CD4-positive, alpha-beta T cell (primary cell): ENCODE results near the gene MICALL2. TPM values are rescaled to one million over a fixed set of nuclear protein-coding genes. Genes with fewer than 3 reads are reported as not detected.

Source experiments
- ATAC-seq: fragments of 200-7000 bp; cut with Tn5 transposase; one replicate; pipeline ENCODE4 v1.10.0; 2022; ENCODE audit warnings: mild to moderate bottlenecking; ENCODE audit not compliant: poor library complexity
- CTCF ChIA-PET: fragments of 350-600 bp; sonication (Branson Sonifier 250); formaldehyde crosslinking; loops from one replicate; lab custom pipeline; 2021; ENCODE audit warnings: antibody characterized with exemption, inconsistent platforms; lab: Charles Lee
- POLR2A ChIA-PET: fragments of 350-600 bp; sonication (Branson Sonifier 250); formaldehyde crosslinking; loops from one replicate; lab custom pipeline; 2021; ENCODE audit warnings: antibody characterized with exemption, inconsistent platforms; lab: Charles Lee
- DNase-seq, 14 experiments: peaks; one replicate each; pipeline ENCODE4 v3.0.0-alpha.2; 2013 to 2020; ENCODE audit warnings: mixed read lengths in 2 of 14
- H3K27ac ChIP-seq, 2 donors: one replicate each; pipeline versions ENCODE4 v1.5.1 to v1.7.0; 2013; ENCODE audit warnings: low read length in 2 of 2, low read depth in 1 of 2, mild to moderate bottlenecking in 1 of 2
- H3K27me3 ChIP-seq, 2 experiments: 1 replicate in 1 of 2; 2 replicates in 1 of 2; pipeline versions ENCODE4 v1.6.1 to v1.7.0; 2013; ENCODE audit warnings: low read length in 2 of 2, control low read depth in 1 of 2, mild to moderate bottlenecking in 1 of 2, moderate library complexity in 1 of 2; ENCODE audit not compliant: insufficient read depth in 2 of 2, control insufficient read depth in 1 of 2
- H3K36me3 ChIP-seq: one replicate; pipeline ENCODE4 v1.6.1; 2013; ENCODE audit warnings: low read length, control low read depth; ENCODE audit not compliant: insufficient read depth
- H3K4me1 ChIP-seq: one replicate; pipeline ENCODE4 v1.6.1; 2013; ENCODE audit warnings: low read length, control low read depth; ENCODE audit not compliant: insufficient read depth
- H3K4me3 ChIP-seq: one replicate; pipeline ENCODE4 v1.5.1; 2013; ENCODE audit warnings: mild to moderate bottlenecking, low read length, moderate library complexity
- H3K9me3 ChIP-seq, 2 experiments: 1 replicate in 1 of 2; 2 replicates in 1 of 2; pipeline versions ENCODE4 v1.6.1 to v1.7.0; 2013; ENCODE audit warnings: low read length in 2 of 2, mild to moderate bottlenecking in 2 of 2, control low read depth in 1 of 2, moderate library complexity in 1 of 2; ENCODE audit not compliant: control insufficient read depth in 1 of 2, insufficient read depth in 1 of 2
- H3K27ac Mint-ChIP-seq: one replicate; pipeline ENCODE4 v1.8.0; 2020; ENCODE audit warnings: mixed read lengths
- H3K27me3 Mint-ChIP-seq: one replicate; pipeline ENCODE4 v1.8.0; 2021; ENCODE audit warnings: mixed read lengths
- H3K36me3 Mint-ChIP-seq: one replicate; pipeline ENCODE4 v1.8.0; 2021; ENCODE audit warnings: low read depth, mixed read lengths
- H3K4me1 Mint-ChIP-seq: one replicate; pipeline ENCODE4 v1.8.0; 2021; ENCODE audit warnings: low read depth, mixed read lengths
- H3K4me3 Mint-ChIP-seq: one replicate; pipeline ENCODE4 v1.8.0; 2020; ENCODE audit warnings: mild to moderate bottlenecking, mixed read lengths
- H3K9me3 Mint-ChIP-seq: one replicate; pipeline ENCODE4 v1.8.0; 2020; ENCODE audit warnings: mixed read lengths
- CTCF ChIP-seq: fragments of 200-600 bp; IDR thresholded peaks from one replicate; pipeline ENCODE4 v1.8.0; 2022; ENCODE audit warnings: antibody characterized with exemption, mild to moderate bottlenecking
- intact Hi-C, 2 experiments: fragments of 100-400 bp; cut with DNase I in 1 of 2; cut with micrococcal nuclease in 1 of 2; formaldehyde crosslinking; loops; one replicate each; pipeline versions ENCODE4 v1.15.1 to v1.9.0; 2023 to 2025; cut with DNase I, micrococcal nuclease
- total RNA-seq, 174 experiments: library from RNA in 2 of 174; stranded (reverse) in 2 of 174; gene quantifications; one replicate each; pipeline ENCODE4 v1.2.3 and lab custom pipeline; 2021 to 2026

Gene MICALL2
- total RNA-seq, 2 experiments from 2014 or later = 1.9 to 2.2 TPM

GRCh38 chr7:1466524-1467271, 7.4 kb upstream of the MICALL2 start:
- no peaks in the 10 kb centered on the region for H3K9me3 Mint-ChIP-seq
- intact Hi-C loops = no loop called here
- H3K36me3 Mint-ChIP-seq = no peaks in the 10 kb centered on the region
- H3K4me3 Mint-ChIP-seq = no peak overlapping the region
- ChIA-PET POLR2A (no interaction called here), CTCF (no interaction called here)
- Histone ChIP-seq H3K27ac (peak overlapping the region in 1 of 2 donors; percentile 7), H3K4me3 (no peak overlapping the region), H3K4me1 (peaks cover 2% of the 10 kb centered on the region), H3K9me3 (no peaks in the 10 kb centered on the region), H3K36me3 (peaks cover 22% of the 10 kb centered on the region), H3K27me3 (no peaks in the 10 kb centered on the region)
- no peaks in the 10 kb centered on the region for H3K27me3 Mint-ChIP-seq
- no peak for ATAC-seq
- TF ChIP-seq CTCF = no peak
- no peak overlapping the region for H3K27ac Mint-ChIP-seq
- peaks cover 6% of the 10 kb centered on the region for H3K4me1 Mint-ChIP-seq
- no peak for DNase-seq

GRCh38 chr7:1464694-1465093, 5.4 kb upstream of the MICALL2 start:
- no peak for TF ChIP-seq CTCF
- H3K4me1 ChIP-seq = peaks cover 13% of the 10 kb centered on the region
- H3K27ac ChIP-seq = no peak overlapping the region
- Mint-ChIP-seq H3K36me3 (no peaks in the 10 kb centered on the region), H3K27ac (no peak overlapping the region), H3K9me3 (no peaks in the 10 kb centered on the region), H3K27me3 (no peaks in the 10 kb centered on the region), H3K4me1 (peaks cover 8% of the 10 kb centered on the region), H3K4me3 (no peak overlapping the region)
- DNase-seq (no peak), ATAC-seq (no peak)
- ChIA-PET POLR2A (no interaction called here), CTCF (no interaction called here)
- H3K36me3 ChIP-seq = peaks cover 1% of the 10 kb centered on the region
- no peak overlapping the region for H3K4me3 ChIP-seq
- H3K9me3 ChIP-seq = no peaks in the 10 kb centered on the region
- no peaks in the 10 kb centered on the region for H3K27me3 ChIP-seq
- intact Hi-C loops = no loop called here

- no peaks in the 10 kb centered on the region for H3K36me3 ChIP-seq
- ChIA-PET CTCF (interaction anchor here (2.0 kb wide), 1 partner anchor 11 kb away, joined by 6 read pairs; no protein-coding TSS in a partner anchor), POLR2A (no interaction called here)
- peaks cover 17% of the 10 kb centered on the region for H3K4me1 ChIP-seq
- ATAC-seq = no peak
- no peaks in the 10 kb centered on the region for H3K27me3 Mint-ChIP-seq
- no peaks in the 10 kb centered on the region for H3K36me3 Mint-ChIP-seq
- H3K9me3 ChIP-seq = no peaks in the 10 kb centered on the region
- no peak for TF ChIP-seq CTCF
- no peaks in the 10 kb centered on the region for H3K9me3 Mint-ChIP-seq
- H3K27ac ChIP-seq = no peak overlapping the region
- DNase-seq = no peak
- H3K4me3 ChIP-seq = no peak overlapping the region
- no peak overlapping the region for H3K27ac Mint-ChIP-seq
- intact Hi-C loops = no loop called here
- no peaks in the 10 kb centered on the region for H3K27me3 ChIP-seq
- H3K4me3 Mint-ChIP-seq = no peak overlapping the region
- H3K4me1 Mint-ChIP-seq = peaks cover 8% of the 10 kb centered on the region
These were observed 4.5 kb upstream of the MICALL2 start for GRCh38 chr7:1463676-1464223.
